CD14-positive monocyte (primary cell): ENCODE measurements around the gene HK1. TPM values are rescaled to one million over a fixed set of nuclear protein-coding genes. Genes with fewer than 3 reads are reported as not detected.

Source experiments
- DNase-seq, 3 donors: peaks; one replicate each; pipeline ENCODE4 v3.0.0-alpha.2; 2011 to 2022
- H2AFZ ChIP-seq: 2 replicates; pipeline ENCODE4 v1.6.0; 2012; ENCODE audit warnings: mild to moderate bottlenecking, low read depth, low read length, inconsistent platforms; ENCODE audit not compliant: insufficient read depth, poor library complexity, severe bottlenecking
- H3K27ac ChIP-seq, 2 donors: 1 replicate in 1 of 2; 2 replicates in 1 of 2; pipeline ENCODE4 v1.5.1; 2012 to 2013; ENCODE audit warnings: low read length in 2 of 2, control low read depth in 1 of 2, inconsistent platforms in 1 of 2, low read depth in 1 of 2, mild to moderate bottlenecking in 1 of 2
- H3K27me3 ChIP-seq, 2 donors: one replicate each; pipeline versions ENCODE4 v1.6.0 to v1.6.1; 2011 to 2013; ENCODE audit warnings: low read length in 2 of 2; ENCODE audit not compliant: control insufficient read depth in 2 of 2, insufficient read depth in 2 of 2
- H3K36me3 ChIP-seq, 2 donors: replicated peaks in 1 of 2; 1 replicate in 1 of 2; 2 replicates in 1 of 2; pipeline versions ENCODE4 v1.5.1 to v1.6.1; 2012 to 2013; ENCODE audit warnings: low read length in 2 of 2, control low read depth in 1 of 2, inconsistent platforms in 1 of 2, mild to moderate bottlenecking in 1 of 2; ENCODE audit not compliant: insufficient read depth in 2 of 2, control insufficient read depth in 1 of 2
- H3K4me1 ChIP-seq, 2 donors: 1 replicate in 1 of 2; 2 replicates in 1 of 2; pipeline versions ENCODE4 v1.5.1 to v1.6.1; 2012 to 2013; ENCODE audit warnings: low read length in 2 of 2, control low read depth in 1 of 2, inconsistent platforms in 1 of 2, mild to moderate bottlenecking in 1 of 2, moderate library complexity in 1 of 2; ENCODE audit not compliant: insufficient read depth in 2 of 2, control insufficient read depth in 1 of 2
- H3K4me2 ChIP-seq: replicated peaks from 2 replicates; pipeline ENCODE3; 2012; ENCODE audit warnings: low read length, moderate library complexity, mild to moderate bottlenecking; ENCODE audit not compliant: poor library complexity, severe bottlenecking; ENCODE audit errors: extremely low read depth
- H3K4me3 ChIP-seq, 3 experiments: fragments of 200-600 bp in 1 of 3; sonication (generic) in 1 of 3; replicated peaks in 1 of 3; 1 replicate in 2 of 3; 2 replicates in 1 of 3; pipeline ENCODE4 v1.5.1; 2011 to 2013; ENCODE audit warnings: low read length in 3 of 3, mild to moderate bottlenecking in 3 of 3, control low read depth in 2 of 3, low read depth in 2 of 3, inconsistent platforms in 1 of 3, moderate library complexity in 1 of 3
- H3K79me2 ChIP-seq: 2 replicates; pipeline ENCODE4 v1.6.0; 2012; ENCODE audit warnings: mild to moderate bottlenecking, control low read depth, inconsistent platforms, low read length, moderate library complexity; ENCODE audit not compliant: insufficient read depth
- H3K9ac ChIP-seq: 2 replicates; pipeline ENCODE4 v1.6.0; 2017; ENCODE audit warnings: low read length, mild to moderate bottlenecking; ENCODE audit not compliant: insufficient read depth, poor library complexity, severe bottlenecking
- H3K9me3 ChIP-seq, 2 donors: replicated peaks in 1 of 2; 1 replicate in 1 of 2; 2 replicates in 1 of 2; pipeline versions ENCODE4 v1.5.1 to v1.6.1; 2012 to 2013; ENCODE audit warnings: low read length in 2 of 2, control low read depth in 1 of 2; ENCODE audit not compliant: control insufficient read depth in 1 of 2, insufficient read depth in 1 of 2
- H4K20me1 ChIP-seq: 2 replicates; pipeline ENCODE4 v1.6.0; 2012; ENCODE audit warnings: mild to moderate bottlenecking, low read length, control low read depth, moderate library complexity; ENCODE audit not compliant: insufficient read depth
- H3K27ac Mint-ChIP-seq, 7 donors: one replicate each; pipeline ENCODE4 v1.8.0; 2020; ENCODE audit warnings: mild to moderate bottlenecking in 7 of 7, mixed read lengths in 7 of 7, moderate library complexity in 6 of 7, inconsistent platforms in 2 of 7
- H3K27me3 Mint-ChIP-seq, 3 donors: one replicate each; pipeline ENCODE4 v1.8.0; 2021 to 2022; ENCODE audit warnings: low read depth in 3 of 3, mild to moderate bottlenecking in 3 of 3, mixed read lengths in 3 of 3, moderate library complexity in 3 of 3, inconsistent platforms in 1 of 3
- H3K36me3 Mint-ChIP-seq, 2 donors: one replicate each; pipeline ENCODE4 v1.8.0; 2020; ENCODE audit warnings: mixed read lengths in 2 of 2, inconsistent platforms in 1 of 2, mild to moderate bottlenecking in 1 of 2
- H3K4me1 Mint-ChIP-seq: one replicate; pipeline ENCODE4 v1.8.0; 2020; ENCODE audit warnings: mild to moderate bottlenecking, mixed read lengths
- H3K4me3 Mint-ChIP-seq, 2 donors: one replicate each; pipeline ENCODE4 v1.8.0; 2020; ENCODE audit warnings: mild to moderate bottlenecking in 2 of 2, mixed read lengths in 2 of 2, moderate library complexity in 1 of 2
- H3K9me3 Mint-ChIP-seq, 7 donors: one replicate each; pipeline ENCODE4 v1.8.0; 2020 to 2022; ENCODE audit warnings: mixed read lengths in 7 of 7, mild to moderate bottlenecking in 6 of 7, moderate library complexity in 6 of 7, inconsistent platforms in 2 of 7
- CTCF ChIP-seq: fragments of 200-600 bp; IDR thresholded peaks from one replicate; pipeline ENCODE4 v1.8.0; 2022; ENCODE audit warnings: antibody characterized with exemption, mild to moderate bottlenecking
- WGBS: methylation state at CpG from one replicate; pipeline ENCODE4 v1.1.5; 2013; ENCODE audit warnings: missing lambda C conversion rate; ENCODE audit not compliant: insufficient coverage; 5-methylcytosine and 5-hydroxymethylcytosine counted together
- intact Hi-C, 2 donors: fragments of 100-400 bp; cut with micrococcal nuclease; formaldehyde crosslinking; loops; one replicate each; pipeline versions ENCODE4 v1.15.0 to v1.15.1; 2023
- polyA plus RNA-seq, 3 donors: library from polyadenylated mRNA; depleted of rRNA in 1 of 3; unstranded in 2 of 3; stranded (reverse) in 1 of 3; fragments of 300-500 nt in 2 of 3; fragments of >200 nt in 1 of 3; fragmentation: Illumina TruSeq in 2 of 3; gene quantifications; 1 replicate in 2 of 3; 2 replicates in 1 of 3; pipeline ENCODE4 v1.2.3, GENCODE V29; 2012 to 2021

HK1 gene
- polyA plus RNA-seq, 3 donors: 57.9 to 146 (median 125) TPM

GRCh38 chr10:69239816-69240434, 38.4 kb upstream of the HK1 start:
- no peak overlapping the region for H3K27ac ChIP-seq
- H3K27ac Mint-ChIP-seq: peak overlapping the region in 1 of 7 donors; percentile 27
- intact Hi-C loops: no loop called here

GRCh38 chr10:69240455-69240854, 37.8 kb upstream of the HK1 start:
- peaks cover 14% of the 10 kb centered on the region for H3K4me1 Mint-ChIP-seq
- no peak for DNase-seq
- intact Hi-C loops: no loop called here

More at GRCh38 chr10:69239816-69240434, 38.4 kb upstream of the HK1 start:
- Mint-ChIP-seq H3K4me1 (peaks cover 14% of the 10 kb centered on the region), H3K9me3 (peaks cover 0 to 2% (median 0%) of the 10 kb centered on the region in 7 donors), H3K4me3 (no peak overlapping the region), H3K36me3 (no peaks in the 10 kb centered on the region), H3K27me3 (peaks cover 2 to 3% (median 2%) of the 10 kb centered on the region in 3 donors)
- no peaks in the 10 kb centered on the region for H3K27me3 ChIP-seq
- peaks cover 10 to 16% of the 10 kb centered on the region in 2 donors for H3K4me1 ChIP-seq
- 0% methylated on average over 2 of the region's 6 CpGs for WGBS
- H3K4me3 ChIP-seq: no peak overlapping the region
- H4K20me1 ChIP-seq: no peaks in the 10 kb centered on the region
- H3K9ac ChIP-seq: no peak overlapping the region
- TF ChIP-seq CTCF: no peak
- no peak overlapping the region for H3K4me2 ChIP-seq
- no peaks in the 10 kb centered on the region for H3K9me3 ChIP-seq
- peak in 2 of 3 donors; percentile 6 to 19 for DNase-seq
- H3K79me2 ChIP-seq: no peaks in the 10 kb centered on the region
- no peaks in the 10 kb centered on the region for H3K36me3 ChIP-seq
- H2AFZ ChIP-seq: peak overlapping the region; percentile 56

More at GRCh38 chr10:69240455-69240854, 37.8 kb upstream of the HK1 start:
- Mint-ChIP-seq H3K27me3 (peaks cover 0 to 3% (median 2%) of the 10 kb centered on the region in 3 donors), H3K4me3 (no peak overlapping the region), H3K27ac (peak overlapping the region in 1 of 7 donors; percentile 78), H3K36me3 (no peaks in the 10 kb centered on the region), H3K9me3 (peaks cover 0 to 2% (median 0%) of the 10 kb centered on the region in 7 donors)
- Histone ChIP-seq H3K36me3 (no peaks in the 10 kb centered on the region), H3K27me3 (no peaks in the 10 kb centered on the region), H3K4me1 (peaks cover 10 to 16% of the 10 kb centered on the region in 2 donors), H3K9ac (no peak overlapping the region), H3K79me2 (no peaks in the 10 kb centered on the region), H3K4me3 (no peak overlapping the region), H2AFZ (peak overlapping the region; percentile 56), H4K20me1 (no peaks in the 10 kb centered on the region), H3K4me2 (no peak overlapping the region), H3K9me3 (no peaks in the 10 kb centered on the region), H3K27ac (no peak overlapping the region)
- WGBS: 92% methylated on average over 8 of the region's 11 CpGs
- no peak for TF ChIP-seq CTCF
